ENCODE data around the gene ATP1B2.
A peak's percentile ranks its signal among the peaks of the same experiment; 100 is the strongest.
"Not testable (repeated sequence)": the region's sequence is repeated elsewhere in the genome, so short reads cannot be mapped to it uniquely, and the experiment has no call there.

The ATP1B2 gene

DNA sequence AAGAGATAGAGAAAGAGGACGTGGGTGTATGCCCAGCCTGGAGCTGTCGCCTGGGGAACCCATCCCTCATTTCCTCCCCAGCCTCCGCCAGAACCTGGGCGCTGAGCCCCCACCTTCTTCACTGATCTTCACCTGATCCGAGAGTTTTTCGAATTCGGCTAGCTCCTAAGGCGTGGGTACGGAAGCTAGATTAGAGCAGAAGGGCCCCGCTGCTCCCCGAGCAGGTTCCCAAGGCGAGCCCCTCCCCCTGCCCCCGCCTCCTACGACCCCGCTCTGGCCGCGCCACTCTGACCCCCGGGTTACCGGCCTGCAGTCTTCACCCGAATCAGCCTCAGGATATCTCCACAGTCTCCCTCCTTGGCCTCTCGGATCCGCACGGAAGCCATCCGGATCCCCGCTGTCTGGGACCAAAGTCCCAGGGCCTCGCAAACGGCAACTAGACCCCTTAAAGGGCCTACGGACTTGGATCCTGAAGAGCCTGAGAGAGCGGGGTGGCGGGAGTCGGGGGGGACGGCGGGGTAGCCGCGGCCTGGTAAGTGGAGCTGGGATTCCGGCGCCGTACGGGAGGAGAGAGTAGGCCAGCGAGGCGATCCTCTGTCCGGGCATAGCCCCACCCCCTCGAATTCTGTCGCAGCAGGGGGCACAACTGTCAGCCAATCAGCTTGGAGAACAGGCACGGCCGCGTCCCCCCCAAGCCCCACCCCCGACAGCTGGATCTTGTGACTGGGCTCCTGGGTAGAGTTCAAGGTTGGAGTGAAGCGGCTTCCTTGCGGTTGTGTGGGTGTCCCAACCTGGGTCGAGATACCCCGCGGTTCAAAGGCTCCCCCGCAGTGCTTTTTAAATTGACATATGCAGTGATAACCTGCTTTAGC is 23.2 kb upstream of the ATP1B2 start, which contains the start of gene SAT2:
Gene SAT2, minus strand, starts transcription at position 572 of the 872 bp plus-strand sequence. Its CDS starts 186 bp downstream, at position 386.
- peak; percentile 63 to 70 for DNase-seq (ENCODE audit: low spot score in 2 of 2)
- peaks cover 9% of the 10 kb centered on the region for H3K4me1 Mint-ChIP-seq
- no peaks in the 10 kb centered on the region for H3K27me3 Mint-ChIP-seq
- peak within 1 kb of the TSS; percentile 79 for H3K27ac Mint-ChIP-seq
- no peaks in the 10 kb centered on the region for H3K9me3 Mint-ChIP-seq
- H3K36me3 Mint-ChIP-seq, result peaks cover 5% of the 10 kb centered on the region
- ATAC-seq (ENCODE audit: low read depth), result peak; percentile 92
- H3K4me3 Mint-ChIP-seq, result peak within 1 kb of the TSS; percentile 95

DNA sequence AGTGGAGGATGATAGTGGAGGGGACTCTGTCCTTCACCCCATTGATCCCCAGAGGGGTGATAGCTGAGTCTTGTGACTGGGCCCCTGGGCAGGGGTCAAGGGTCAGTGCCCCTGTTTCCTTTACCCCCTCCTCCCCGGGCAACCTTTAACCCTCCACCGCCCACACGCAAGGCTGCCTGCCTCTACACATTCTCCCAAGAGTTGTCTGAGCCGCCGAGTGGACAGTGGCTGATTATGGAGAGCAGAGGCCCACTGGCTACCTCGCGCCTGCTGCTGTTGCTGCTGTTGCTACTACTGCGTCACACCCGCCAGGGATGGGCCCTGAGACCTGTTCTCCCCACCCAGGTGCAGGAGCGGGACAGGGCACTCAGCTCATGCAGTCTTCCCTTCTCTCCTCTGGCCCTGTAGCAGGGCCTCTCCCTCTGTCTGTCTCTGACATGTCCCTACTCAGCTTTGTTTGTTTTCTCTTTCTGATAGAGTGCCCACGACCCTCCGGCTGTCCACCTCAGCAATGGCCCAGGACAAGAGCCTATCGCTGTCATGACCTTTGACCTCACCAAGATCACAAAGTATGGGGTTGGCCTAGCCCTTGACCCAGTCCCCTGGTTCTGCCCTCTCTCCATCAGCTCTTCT is 20.7 kb upstream of the ATP1B2 start, which contains the start of gene SHBG:
Gene SHBG, plus strand, starts transcription at position 197 of the 633 bp plus-strand sequence. Its CDS starts 38 bp downstream, at position 235.
- H3K27ac Mint-ChIP-seq, result no peak within 1 kb of the TSS

DNA sequence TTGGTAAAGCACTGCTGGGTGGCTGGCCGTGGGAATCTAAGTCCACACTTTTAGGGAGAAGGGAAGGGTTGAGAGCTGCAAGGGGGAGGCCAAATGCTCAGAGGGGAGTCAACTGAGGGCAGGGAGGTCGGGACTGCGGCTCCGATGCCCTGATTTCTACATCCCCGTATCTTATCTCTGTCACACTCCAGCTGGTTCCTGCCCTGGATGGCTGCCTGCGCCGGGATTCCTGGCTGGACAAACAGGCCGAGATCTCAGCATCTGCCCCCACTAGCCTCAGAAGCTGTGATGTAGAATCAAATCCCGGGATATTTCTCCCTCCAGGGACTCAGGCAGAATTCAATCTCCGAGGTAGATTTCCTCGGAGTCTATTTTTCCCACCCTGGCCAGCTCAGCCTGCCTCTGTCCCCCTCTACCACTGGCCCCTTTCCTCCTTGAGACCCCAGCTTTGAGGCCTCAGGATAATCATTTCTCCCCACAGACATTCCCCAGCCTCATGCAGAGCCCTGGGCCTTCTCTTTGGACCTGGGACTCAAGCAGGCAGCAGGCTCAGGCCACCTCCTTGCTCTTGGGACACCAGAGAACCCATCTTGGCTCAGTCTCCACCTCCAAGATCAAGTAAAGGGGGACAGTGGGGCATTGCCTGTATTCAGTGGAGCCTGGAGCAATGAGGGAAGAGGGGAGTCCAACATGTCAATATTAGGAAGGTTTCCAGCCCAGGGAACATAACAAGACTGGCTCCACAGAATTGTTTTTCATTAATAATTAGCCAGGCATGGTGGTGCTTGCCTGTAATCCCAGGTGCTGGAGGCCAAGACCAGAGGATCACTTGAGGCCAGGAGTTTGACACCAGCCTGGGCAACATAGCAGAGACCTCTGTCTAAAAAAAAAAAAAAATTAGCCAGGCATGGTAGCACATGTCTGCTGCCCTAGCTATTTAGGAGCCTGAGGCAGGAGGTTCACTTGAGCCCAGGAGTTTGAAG is 19.0 kb upstream of the ATP1B2 start:
- Mint-ChIP-seq H3K9me3 (no peaks in the 10 kb centered on the region), H3K36me3 (no peaks in the 10 kb centered on the region), H3K27me3 (peaks cover 1% of the 10 kb centered on the region), H3K4me3 (no peak overlapping the region), H3K4me1 (peaks cover 6% of the 10 kb centered on the region), H3K27ac (no peak overlapping the region)
- ATAC-seq (ENCODE audit: low read depth) (no peak), DNase-seq (ENCODE audit: low spot score in 2 of 2) (no peak)

More for the DNA sequence above, 20.7 kb upstream of the ATP1B2 start, which contains the start of gene SHBG:
- Mint-ChIP-seq H3K4me1 (peaks cover 9% of the 10 kb centered on the region), H3K9me3 (no peaks in the 10 kb centered on the region), H3K4me3 (no peak within 1 kb of the TSS), H3K27me3 (peaks cover 1% of the 10 kb centered on the region), H3K36me3 (peaks cover 5% of the 10 kb centered on the region)
- ATAC-seq (ENCODE audit: low read depth) (no peak), DNase-seq (ENCODE audit: low spot score in 2 of 2) (no peak)

GRCh38 chr17:7632492-7632894 is 18.2 kb upstream of the ATP1B2 start:
- H3K27me3 Mint-ChIP-seq, result peaks cover 1% of the 10 kb centered on the region
- H3K27ac Mint-ChIP-seq, result no peak overlapping the region
- H3K36me3 Mint-ChIP-seq, result no peaks in the 10 kb centered on the region
- peak; percentile 43 for ATAC-seq (ENCODE audit: low read depth)
- H3K4me1 Mint-ChIP-seq, result no peaks in the 10 kb centered on the region
- H3K9me3 Mint-ChIP-seq, result no peaks in the 10 kb centered on the region
- no peak for DNase-seq (ENCODE audit: low spot score in 2 of 2)
- H3K4me3 Mint-ChIP-seq, result no peak overlapping the region

GRCh38 chr17:7633093-7633492 is 17.6 kb upstream of the ATP1B2 start:
- DNase-seq (ENCODE audit: low spot score in 2 of 2), result no peak
- Mint-ChIP-seq H3K4me1 (no peaks in the 10 kb centered on the region), H3K27ac (no peak overlapping the region), H3K36me3 (no peaks in the 10 kb centered on the region), H3K4me3 (no peak overlapping the region), H3K27me3 (peaks cover 1% of the 10 kb centered on the region), H3K9me3 (no peaks in the 10 kb centered on the region)
- ATAC-seq (ENCODE audit: low read depth), result no peak

- no peak for ATAC-seq (ENCODE audit: low read depth)
- DNase-seq (ENCODE audit: low spot score in 2 of 2), result no peak
- H3K4me1 Mint-ChIP-seq, result no peaks in the 10 kb centered on the region
- no peaks in the 10 kb centered on the region for H3K36me3 Mint-ChIP-seq
- no peaks in the 10 kb centered on the region for H3K9me3 Mint-ChIP-seq
- H3K27me3 Mint-ChIP-seq, result peaks cover 1% of the 10 kb centered on the region
- H3K27ac Mint-ChIP-seq, result no peak overlapping the region
- no peak overlapping the region for H3K4me3 Mint-ChIP-seq
Measured at GRCh38 chr17:7634384-7634783, 16.3 kb upstream of the ATP1B2 start.

DNA sequence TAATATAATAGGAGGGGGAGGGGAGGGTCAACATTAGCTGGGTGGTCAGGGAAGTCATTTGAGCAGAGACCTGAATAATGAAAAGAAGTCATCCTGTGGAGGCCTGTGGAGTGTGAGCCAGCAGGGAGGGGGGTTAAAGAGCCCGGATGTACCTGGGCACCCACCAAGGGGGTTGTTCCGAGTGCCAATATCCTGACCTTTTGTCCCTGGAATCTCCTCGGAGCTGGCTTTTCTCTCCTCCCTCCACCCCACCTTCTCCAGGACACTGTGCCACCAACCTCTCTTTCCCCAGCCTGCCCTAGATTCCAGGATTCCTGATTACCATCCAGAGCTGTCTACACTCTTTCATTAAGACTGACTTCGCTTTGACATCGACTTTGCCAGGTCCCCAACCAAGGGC is 14.6 kb upstream of the ATP1B2 start:
- H3K4me3 Mint-ChIP-seq, result no peak overlapping the region
- no peaks in the 10 kb centered on the region for H3K36me3 Mint-ChIP-seq
- DNase-seq (ENCODE audit: low spot score in 2 of 2) (no peak), ATAC-seq (ENCODE audit: low read depth) (no peak)
- no peak overlapping the region for H3K27ac Mint-ChIP-seq
- H3K4me1 Mint-ChIP-seq, result no peaks in the 10 kb centered on the region
- H3K9me3 Mint-ChIP-seq, result no peaks in the 10 kb centered on the region
- H3K27me3 Mint-ChIP-seq, result peaks cover 1% of the 10 kb centered on the region

DNA sequence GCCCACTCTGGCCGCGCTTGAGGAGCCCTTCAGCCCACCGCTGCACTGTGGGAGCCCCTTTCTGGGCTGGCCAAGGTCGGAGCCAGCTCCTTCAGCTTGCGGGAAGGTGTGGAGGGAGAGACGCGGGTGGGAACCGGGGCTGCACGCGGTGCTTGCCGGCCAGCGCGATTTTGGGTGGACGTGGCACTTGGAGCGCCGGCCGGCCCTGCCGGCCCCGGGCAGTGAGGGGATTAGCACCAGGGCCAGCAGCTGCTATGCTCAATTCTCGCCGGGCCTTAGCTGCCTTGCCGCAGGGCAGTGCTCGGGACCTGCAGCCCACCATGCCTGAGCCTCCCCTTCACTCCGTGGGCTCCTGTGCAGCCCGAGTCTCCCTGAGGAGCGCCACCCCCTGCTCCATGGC is 9.9 kb upstream of the ATP1B2 start:
- Mint-ChIP-seq H3K4me3 (no peak overlapping the region), H3K27ac (no peak overlapping the region), H3K36me3 (no peaks in the 10 kb centered on the region), H3K27me3 (no peaks in the 10 kb centered on the region), H3K9me3 (no peaks in the 10 kb centered on the region), H3K4me1 (peaks cover 4% of the 10 kb centered on the region)
- DNase-seq (ENCODE audit: low spot score in 2 of 2) (no peak), ATAC-seq (ENCODE audit: low read depth) (no peak)

DNA sequence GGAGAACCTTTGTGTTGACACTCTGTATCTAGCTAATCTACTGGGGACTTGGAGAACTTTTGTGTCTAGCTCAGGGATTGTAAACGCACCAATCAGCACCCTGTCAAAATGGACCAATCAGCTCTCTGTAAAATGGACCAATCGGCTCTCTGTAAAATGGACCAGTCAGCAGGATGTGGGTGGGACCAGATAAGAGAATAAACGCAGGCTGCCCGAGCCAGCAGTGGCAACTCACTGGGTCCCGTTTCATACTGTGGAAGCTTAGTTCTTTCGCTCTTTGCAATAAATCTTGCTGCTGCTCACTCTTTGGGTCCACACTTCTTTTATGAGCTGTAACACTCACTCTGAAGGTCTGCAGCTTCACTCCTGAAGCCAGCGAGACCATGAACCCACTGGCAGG is 9.1 kb upstream of the ATP1B2 start:
- ATAC-seq (ENCODE audit: low read depth); H3K27me3 Mint-ChIP-seq; H3K4me3 Mint-ChIP-seq; H3K4me1 Mint-ChIP-seq; H3K9me3 Mint-ChIP-seq; H3K36me3 Mint-ChIP-seq; DNase-seq (ENCODE audit: low spot score in 2 of 2); H3K27ac Mint-ChIP-seq: not testable (repeated sequence)

GRCh38 chr17:7644775-7645174 is 6.0 kb upstream of the ATP1B2 start:
- no peak overlapping the region for H3K4me3 Mint-ChIP-seq
- H3K9me3 Mint-ChIP-seq, result no peaks in the 10 kb centered on the region
- H3K36me3 Mint-ChIP-seq, result no peaks in the 10 kb centered on the region
- ATAC-seq (ENCODE audit: low read depth) (peak; percentile 67), DNase-seq (ENCODE audit: low spot score in 2 of 2) (no peak)
- no peak overlapping the region for H3K27ac Mint-ChIP-seq
- peaks cover 4% of the 10 kb centered on the region for H3K4me1 Mint-ChIP-seq
- H3K27me3 Mint-ChIP-seq, result peaks cover 10% of the 10 kb centered on the region

GRCh38 chr17:7646457-7646856 is 4.3 kb upstream of the ATP1B2 start:
- ATAC-seq (ENCODE audit: low read depth), result no peak

GRCh38 chr17:7647018-7647417 is 3.7 kb upstream of the ATP1B2 start:
- Mint-ChIP-seq H3K27ac (no peak overlapping the region), H3K4me3 (no peak overlapping the region), H3K36me3 (no peaks in the 10 kb centered on the region), H3K9me3 (no peaks in the 10 kb centered on the region), H3K27me3 (peaks cover 23% of the 10 kb centered on the region), H3K4me1 (peaks cover 18% of the 10 kb centered on the region)
- no peak for DNase-seq (ENCODE audit: low spot score in 2 of 2)
- no peak for ATAC-seq (ENCODE audit: low read depth)

More at GRCh38 chr17:7646457-7646856, 4.3 kb upstream of the ATP1B2 start:
- DNase-seq (ENCODE audit: low spot score in 2 of 2), result no peak
- Mint-ChIP-seq H3K36me3 (no peaks in the 10 kb centered on the region), H3K27me3 (peaks cover 23% of the 10 kb centered on the region), H3K27ac (no peak overlapping the region), H3K4me3 (no peak overlapping the region), H3K4me1 (peaks cover 18% of the 10 kb centered on the region), H3K9me3 (no peaks in the 10 kb centered on the region)

DNA sequence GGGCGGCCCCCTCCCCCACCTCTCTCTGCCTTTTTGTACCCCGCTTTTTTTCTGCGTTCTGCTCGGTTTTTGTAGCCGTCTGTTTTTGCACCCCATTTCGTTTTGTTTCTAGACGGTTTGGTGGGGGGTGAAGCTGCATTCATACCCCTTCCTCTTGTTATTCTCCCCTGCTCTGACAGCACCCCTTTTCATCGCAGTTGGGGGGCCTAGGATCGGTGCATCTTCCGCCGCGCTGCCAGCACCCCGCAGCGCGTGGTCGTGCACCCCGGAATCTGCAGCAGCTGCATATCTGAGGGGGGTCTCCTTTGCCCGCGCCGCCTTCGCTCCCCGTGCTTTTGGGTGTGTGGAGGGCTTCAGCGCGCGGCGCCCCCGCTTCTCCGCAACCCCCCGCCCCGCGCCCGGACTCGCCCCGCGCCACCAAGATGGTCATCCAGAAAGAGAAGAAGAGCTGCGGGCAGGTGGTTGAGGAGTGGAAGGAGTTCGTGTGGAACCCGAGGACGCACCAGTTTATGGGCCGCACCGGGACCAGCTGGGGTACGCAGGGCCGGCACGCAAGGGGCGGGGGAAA is 455 bp downstream of the ATP1B2 start:
- H3K36me3 Mint-ChIP-seq, result no peaks in the 10 kb centered on the region
- H3K27ac Mint-ChIP-seq, result no peak overlapping the region
- H3K4me1 Mint-ChIP-seq, result peaks cover 23% of the 10 kb centered on the region
- no peak for DNase-seq (ENCODE audit: low spot score in 2 of 2)
- H3K4me3 Mint-ChIP-seq, result peak overlapping the region; percentile 80
- peaks cover under 1% of the 10 kb centered on the region for H3K9me3 Mint-ChIP-seq
- H3K27me3 Mint-ChIP-seq, result peaks cover 24% of the 10 kb centered on the region
- ATAC-seq (ENCODE audit: low read depth), result no peak
